ENCODE results near the gene SAMD14. TPM values are rescaled to one million over a fixed set of nuclear protein-coding genes. Genes with fewer than 3 reads are reported as not detected.

The SAMD14 gene
- total RNA-seq, 1 donor from 2014 or later = 21.5 TPM

- Histone ChIP-seq H3K27me3 (no peaks in the 10 kb centered on the region), H3K4me1 (peaks cover 5% of the 10 kb centered on the region), H3K4me3 (no peak overlapping the region), H3K9me3 (no peaks in the 10 kb centered on the region), H3K36me3 (peaks cover 21% of the 10 kb centered on the region), H3K27ac (no peak overlapping the region)
- no peak for DNase-seq
- TF ChIP-seq CTCF (IDR thresholded peaks at IDR 0.05) = no peak
- no peak for ATAC-seq
- intact Hi-C loops (cut with DNase I) = no loop called here
Measured at GRCh38 chr17:50108556-50108955, 21.4 kb downstream of the SAMD14 start.

- intact Hi-C loops (cut with DNase I) = no loop called here
- no peak for ATAC-seq
- H3K27ac ChIP-seq = no peak overlapping the region
Measured at GRCh38 chr17:50107790-50108414, 22.1 kb downstream of the SAMD14 start.

DNA sequence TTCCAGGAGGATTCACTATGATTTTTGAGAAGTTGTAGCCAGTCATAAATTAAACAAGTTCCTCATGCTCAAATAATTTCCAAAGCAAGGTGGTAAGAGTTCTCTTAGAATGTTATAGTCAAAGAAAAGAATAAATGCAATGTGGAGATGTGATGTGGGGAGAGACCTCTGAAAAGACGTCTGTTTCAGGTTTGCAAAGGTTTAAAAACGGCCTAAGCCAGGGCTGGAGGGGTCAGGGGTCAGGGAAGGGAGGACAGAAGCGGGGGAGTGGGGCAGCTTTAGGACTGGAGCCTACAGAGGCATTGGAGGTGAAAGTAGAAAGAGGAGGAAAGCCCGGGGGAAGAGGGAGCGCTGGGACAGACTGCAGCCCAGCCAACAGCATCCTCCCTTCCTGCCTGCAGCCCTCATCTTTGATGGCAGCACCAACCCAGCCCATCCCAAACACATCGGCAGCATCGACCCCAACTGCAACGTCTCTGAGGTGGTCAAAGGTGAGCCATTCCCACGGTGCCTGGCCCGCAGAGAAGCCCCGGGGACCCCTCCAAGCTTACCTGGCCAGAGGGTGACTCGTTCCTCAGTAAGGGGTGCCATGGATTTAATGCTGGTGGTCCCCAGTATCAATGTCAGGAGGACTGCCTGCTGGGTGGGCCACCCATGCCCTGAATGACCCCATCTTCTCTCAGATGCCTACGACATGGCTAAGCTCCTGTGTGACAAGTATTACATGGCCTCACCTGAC is 23.4 kb downstream of the SAMD14 start:
- Histone ChIP-seq H3K4me1 (peaks cover 12% of the 10 kb centered on the region), H3K4me3 (no peak overlapping the region), H3K9me3 (no peaks in the 10 kb centered on the region), H3K27ac (no peak overlapping the region), H3K36me3 (peaks cover 21% of the 10 kb centered on the region), H3K27me3 (no peaks in the 10 kb centered on the region)
- DNase-seq (no peak), ATAC-seq (no peak)
- intact Hi-C loops (cut with DNase I) = no loop called here
- TF ChIP-seq CTCF (IDR thresholded peaks at IDR 0.05) = no peak

More at GRCh38 chr17:50107790-50108414, 22.1 kb downstream of the SAMD14 start:
- no peak for TF ChIP-seq CTCF (IDR thresholded peaks at IDR 0.05)
- H3K4me3 ChIP-seq = no peak overlapping the region
- H3K9me3 ChIP-seq = no peaks in the 10 kb centered on the region
- peaks cover 5% of the 10 kb centered on the region for H3K4me1 ChIP-seq
- no peak for DNase-seq
- H3K36me3 ChIP-seq = peaks cover 21% of the 10 kb centered on the region
- no peaks in the 10 kb centered on the region for H3K27me3 ChIP-seq

DNA sequence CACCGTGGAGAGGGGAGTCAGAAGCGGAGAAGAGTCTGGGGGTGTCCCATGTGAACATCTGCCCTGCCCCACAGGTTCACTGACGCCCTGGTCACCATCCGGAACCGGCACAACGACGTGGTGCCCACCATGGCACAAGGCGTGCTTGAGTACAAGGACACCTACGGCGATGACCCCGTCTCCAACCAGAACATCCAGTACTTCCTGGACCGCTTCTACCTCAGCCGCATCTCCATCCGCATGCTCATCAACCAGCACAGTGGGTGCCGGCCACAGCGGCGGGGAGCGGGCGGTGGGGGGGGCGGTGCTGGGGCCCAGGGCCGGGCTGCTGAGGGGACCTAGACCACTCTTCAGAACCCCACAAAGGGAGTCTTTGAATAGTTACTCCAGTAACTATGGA is 24.1 kb downstream of the SAMD14 start:
- H3K27me3 ChIP-seq = no peaks in the 10 kb centered on the region
- DNase-seq = no peak
- peaks cover 12% of the 10 kb centered on the region for H3K4me1 ChIP-seq
- H3K27ac ChIP-seq = no peak overlapping the region
- intact Hi-C loops (cut with DNase I) = no loop called here
- ATAC-seq = no peak
- TF ChIP-seq CTCF (IDR thresholded peaks at IDR 0.05) = no peak
- H3K9me3 ChIP-seq = no peaks in the 10 kb centered on the region
- H3K4me3 ChIP-seq = no peak overlapping the region
- peaks cover 21% of the 10 kb centered on the region for H3K36me3 ChIP-seq

DNA sequence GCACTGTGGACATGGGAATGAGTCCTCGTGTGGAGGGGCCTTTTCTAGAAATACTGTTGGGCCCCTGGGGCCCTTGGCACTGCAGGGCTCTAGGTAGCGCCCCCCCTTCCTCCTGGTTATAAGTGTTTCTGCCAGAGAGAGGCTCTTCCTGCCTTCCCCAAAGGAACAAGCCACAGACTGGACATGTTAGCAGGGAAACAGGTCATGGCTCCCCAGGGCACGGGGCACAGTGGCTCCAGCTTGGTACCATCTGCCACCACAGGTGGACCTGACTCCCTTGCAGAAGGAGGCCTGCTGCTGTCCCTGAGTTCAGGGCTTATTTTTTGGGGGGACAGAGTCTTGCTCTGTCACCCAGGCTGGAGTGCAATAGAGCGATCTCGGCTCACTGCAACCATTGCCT is 26.0 kb downstream of the SAMD14 start:
- Histone ChIP-seq H3K4me3 (no peak overlapping the region), H3K9me3 (no peaks in the 10 kb centered on the region), H3K27ac (no peak overlapping the region), H3K36me3 (peaks cover 34% of the 10 kb centered on the region), H3K27me3 (no peaks in the 10 kb centered on the region), H3K4me1 (peaks cover 15% of the 10 kb centered on the region)
- DNase-seq (no peak), ATAC-seq (no peak)
- TF ChIP-seq CTCF (IDR thresholded peaks at IDR 0.05) = no peak
- intact Hi-C loops (cut with DNase I) = no loop called here
